WTC11 (cell line): ENCODE measurements around the gene INPP5K. TPM values are rescaled to one million over a fixed set of nuclear protein-coding genes. Genes with fewer than 3 reads are reported as not detected.

Experiments
- ATAC-seq: fragments of 200-7000 bp; cut with Tn5 transposase; 2 replicates; pipeline ENCODE4 v1.10.0; 2021; ENCODE audit warnings: mild to moderate bottlenecking, moderate library complexity
- CTCF ChIA-PET: fragments of 300-600 bp; sonication (Branson Sonifier 250); formaldehyde crosslinking; loops from one replicate; lab custom pipeline; 2021; ENCODE audit warnings: antibody characterized with exemption; lab: Charles Lee
- POLR2A ChIA-PET: fragments of 350-600 bp; sonication (Branson Sonifier 250); formaldehyde crosslinking; loops from one replicate; lab custom pipeline; 2021; ENCODE audit warnings: antibody characterized with exemption; lab: Charles Lee
- DNase-seq: peaks from one replicate; pipeline ENCODE4 v3.0.0; 2021; ENCODE audit warnings: low spot score
- H3K27ac Mint-ChIP-seq: 2 replicates; pipeline ENCODE4 v1.8.0; 2021; ENCODE audit warnings: mixed read lengths
- H3K27me3 Mint-ChIP-seq: 2 replicates; pipeline ENCODE4 v1.8.0; 2021; ENCODE audit warnings: low read depth, mild to moderate bottlenecking, moderate library complexity, mixed read lengths
- H3K36me3 Mint-ChIP-seq: 2 replicates; pipeline ENCODE4 v1.8.0; 2021; ENCODE audit warnings: mixed read lengths
- H3K4me1 Mint-ChIP-seq: 2 replicates; pipeline ENCODE4 v1.8.0; 2022; ENCODE audit warnings: mixed read lengths
- H3K4me3 Mint-ChIP-seq: 2 replicates; pipeline ENCODE4 v1.8.0; 2021; ENCODE audit warnings: mild to moderate bottlenecking, moderate library complexity, mixed read lengths
- H3K9me3 Mint-ChIP-seq: 2 replicates; pipeline ENCODE4 v1.8.0; 2021; ENCODE audit warnings: mixed read lengths
- AR ChIP-seq: fragments of 250-450 bp; sonication (Bioruptor Pico); IDR thresholded peaks from 2 replicates; pipeline ENCODE4 v1.9.0; 2021; ENCODE audit warnings: mild to moderate bottlenecking
- E2F4 ChIP-seq: sonication (generic); formaldehyde crosslinking; IDR thresholded peaks from 2 replicates; pipeline ENCODE4 v1.8.1; 2022; ENCODE audit warnings: low read depth, mild to moderate bottlenecking, moderate library complexity, missing genetic modification reagents, borderline replicate concordance
- ELF4 ChIP-seq: sonication (generic); formaldehyde crosslinking; IDR thresholded peaks from 2 replicates; pipeline ENCODE4 v1.8.1; 2022; ENCODE audit warnings: low read depth, mild to moderate bottlenecking, moderate library complexity, missing genetic modification reagents
- EMX1 ChIP-seq: fragments of 250-450 bp; sonication (Bioruptor Pico); IDR thresholded peaks from 2 replicates; pipeline ENCODE4 v1.8.0; 2021; ENCODE audit warnings: mild to moderate bottlenecking
- ESRRA ChIP-seq: sonication (generic); formaldehyde crosslinking; IDR thresholded peaks from 2 replicates; pipeline ENCODE4 v1.8.1; 2022; ENCODE audit warnings: mild to moderate bottlenecking, missing genetic modification reagents, borderline replicate concordance
- FOXP4 ChIP-seq: sonication (generic); formaldehyde crosslinking; IDR thresholded peaks from 2 replicates; pipeline ENCODE4 v1.8.0; 2022; ENCODE audit warnings: mild to moderate bottlenecking, missing genetic modification reagents
- JUN ChIP-seq: sonication (generic); formaldehyde crosslinking; IDR thresholded peaks from 2 replicates; pipeline ENCODE4 v1.8.0; 2023; ENCODE audit warnings: mild to moderate bottlenecking, missing genetic modification reagents
- MLX ChIP-seq: sonication (generic); formaldehyde crosslinking; IDR thresholded peaks from 2 replicates; pipeline ENCODE4 v1.8.1; 2023; ENCODE audit warnings: mild to moderate bottlenecking, missing genetic modification reagents, moderate library complexity
- MYBL2 ChIP-seq: sonication (generic); formaldehyde crosslinking; IDR thresholded peaks from 2 replicates; pipeline ENCODE4 v1.8.1; 2023; ENCODE audit warnings: mild to moderate bottlenecking, moderate library complexity, missing genetic modification reagents
- RORB ChIP-seq: fragments of 250-450 bp; sonication (Bioruptor Pico); IDR thresholded peaks from 2 replicates; pipeline ENCODE4 v1.9.0; 2021; ENCODE audit warnings: mild to moderate bottlenecking
- SMAD4 ChIP-seq: sonication (generic); formaldehyde crosslinking; IDR thresholded peaks from 2 replicates; pipeline ENCODE4 v1.8.0; 2022; ENCODE audit warnings: mild to moderate bottlenecking, missing genetic modification reagents
- ZBTB21 ChIP-seq: sonication (generic); formaldehyde crosslinking; IDR thresholded peaks from 2 replicates; pipeline ENCODE4 v1.8.1; 2023; ENCODE audit warnings: mild to moderate bottlenecking, missing genetic modification reagents, borderline replicate concordance
- ZNF138 ChIP-seq: sonication (generic); formaldehyde crosslinking; conservative IDR thresholded peaks from 2 replicates; pipeline ENCODE4 v1.8.1; 2022; ENCODE audit warnings: mild to moderate bottlenecking, moderate library complexity, missing genetic modification reagents
- ZNF532 ChIP-seq: fragments of 250-450 bp; sonication (Bioruptor Pico); IDR thresholded peaks from 2 replicates; pipeline ENCODE4 v1.9.0; 2021; ENCODE audit warnings: mild to moderate bottlenecking, borderline replicate concordance
- total RNA-seq: library from RNA; stranded (reverse); gene quantifications from 3 replicates; pipeline ENCODE4 v1.2.3, GENCODE V29; 2021

Gene INPP5K
- total RNA-seq, 1 experiment from 2014 or later = 26.8 TPM

- ChIA-PET CTCF (interaction anchor here (1.2 kb wide), 1 partner anchor 41 kb away, joined by 4 read pairs; the partner anchor contains the start of gene INPP5K), POLR2A (no interaction called here)
- H3K9me3 Mint-ChIP-seq = no peaks in the 10 kb centered on the region
Observed at GRCh38 chr17:1475321-1475854, 41.0 kb downstream of the INPP5K start.

More at GRCh38 chr17:1475321-1475854, 41.0 kb downstream of the INPP5K start:
- Mint-ChIP-seq H3K27ac (no peak overlapping the region), H3K4me1 (no peaks in the 10 kb centered on the region), H3K4me3 (no peak overlapping the region), H3K27me3 (no peaks in the 10 kb centered on the region), H3K36me3 (peaks cover 16% of the 10 kb centered on the region)
- DNase-seq = no peak
- no peak for ATAC-seq
- TF ChIP-seq EMX1 (CRISPR knock-in tag) (no peak), AR (CRISPR knock-in tag) (no peak), FOXP4 (CRISPR knock-in tag) (no peak), ELF4 (CRISPR knock-in tag) (no peak), MLX (no peak), ZBTB21 (CRISPR knock-in tag) (no peak), E2F4 (CRISPR knock-in tag) (no peak), SMAD4 (CRISPR knock-in tag) (no peak), MYBL2 (CRISPR knock-in tag) (no peak), ZNF532 (CRISPR knock-in tag) (no peak), ESRRA (CRISPR knock-in tag) (no peak), JUN (no peak), RORB (CRISPR knock-in tag) (no peak), ZNF138 (CRISPR knock-in tag) (no peak)
